Nephron (organoid): ENCODE results near the gene AURKAIP1.

Experiments used
- H3K27ac Mint-ChIP-seq, 3 experiments: 2 replicates each; pipeline ENCODE4 v1.8.0; 2020; ENCODE audit warnings: mixed read lengths in 3 of 3, mild to moderate bottlenecking in 2 of 3, moderate library complexity in 1 of 3
- H3K27me3 Mint-ChIP-seq: 2 replicates; pipeline ENCODE4 v1.8.0; 2021; ENCODE audit warnings: low read depth, mild to moderate bottlenecking, moderate library complexity, mixed read lengths
- H3K36me3 Mint-ChIP-seq: 2 replicates; pipeline ENCODE4 v1.8.0; 2020; ENCODE audit warnings: low read depth, mixed read lengths
- H3K4me1 Mint-ChIP-seq: 2 replicates; pipeline ENCODE4 v1.8.0; 2020; ENCODE audit warnings: mixed read lengths
- H3K4me3 Mint-ChIP-seq, 3 experiments: 2 replicates each; pipeline ENCODE4 v1.8.0; 2020; ENCODE audit warnings: mild to moderate bottlenecking in 3 of 3, mixed read lengths in 3 of 3, moderate library complexity in 2 of 3
- H3K9me3 Mint-ChIP-seq: 2 replicates; pipeline ENCODE4 v1.8.0; 2020; ENCODE audit warnings: mixed read lengths
- TF ChIP-seq, protein P1 (sequence below), 3 experiments: fragments of 200-600 bp; sonication (generic); IDR thresholded peaks; one replicate each; pipeline ENCODE4 v1.5.0; 2021; ENCODE audit warnings: antibody characterized with exemption in 3 of 3; ENCODE audit not compliant: unreplicated experiment in 3 of 3

The AURKAIP1 gene

DNA sequence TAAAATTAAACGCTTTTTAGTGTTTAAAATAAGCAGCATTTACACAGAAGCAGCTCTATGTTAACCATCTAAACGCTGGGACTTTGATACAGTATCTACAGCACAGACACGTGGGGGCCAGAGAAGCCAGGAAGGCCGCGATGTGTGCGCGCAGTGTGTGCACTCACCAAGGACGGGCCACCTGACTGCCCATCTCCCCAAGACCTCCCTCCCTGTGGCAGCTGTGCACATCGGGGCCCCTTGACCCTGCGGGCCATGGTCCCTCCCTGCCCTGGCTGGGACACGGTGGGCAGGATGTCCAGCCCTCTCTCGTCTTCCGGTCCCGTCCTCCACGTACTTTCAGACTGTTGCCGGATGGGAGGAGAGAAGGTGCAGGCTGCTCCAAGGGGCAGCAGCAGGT is 39.7 kb downstream of the AURKAIP1 start:
- TF ChIP-seq, protein P1, sequence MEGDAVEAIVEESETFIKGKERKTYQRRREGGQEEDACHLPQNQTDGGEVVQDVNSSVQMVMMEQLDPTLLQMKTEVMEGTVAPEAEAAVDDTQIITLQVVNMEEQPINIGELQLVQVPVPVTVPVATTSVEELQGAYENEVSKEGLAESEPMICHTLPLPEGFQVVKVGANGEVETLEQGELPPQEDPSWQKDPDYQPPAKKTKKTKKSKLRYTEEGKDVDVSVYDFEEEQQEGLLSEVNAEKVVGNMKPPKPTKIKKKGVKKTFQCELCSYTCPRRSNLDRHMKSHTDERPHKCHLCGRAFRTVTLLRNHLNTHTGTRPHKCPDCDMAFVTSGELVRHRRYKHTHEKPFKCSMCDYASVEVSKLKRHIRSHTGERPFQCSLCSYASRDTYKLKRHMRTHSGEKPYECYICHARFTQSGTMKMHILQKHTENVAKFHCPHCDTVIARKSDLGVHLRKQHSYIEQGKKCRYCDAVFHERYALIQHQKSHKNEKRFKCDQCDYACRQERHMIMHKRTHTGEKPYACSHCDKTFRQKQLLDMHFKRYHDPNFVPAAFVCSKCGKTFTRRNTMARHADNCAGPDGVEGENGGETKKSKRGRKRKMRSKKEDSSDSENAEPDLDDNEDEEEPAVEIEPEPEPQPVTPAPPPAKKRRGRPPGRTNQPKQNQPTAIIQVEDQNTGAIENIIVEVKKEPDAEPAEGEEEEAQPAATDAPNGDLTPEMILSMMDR (IDR thresholded peaks at IDR 0.05; ENCODE audit: unreplicated experiment in 3 of 3), result no peak
- H3K36me3 Mint-ChIP-seq, result no peaks in the 10 kb centered on the region
- H3K27me3 Mint-ChIP-seq, result no peaks in the 10 kb centered on the region
- H3K27ac Mint-ChIP-seq, result no peak overlapping the region
- no peak overlapping the region for H3K4me3 Mint-ChIP-seq
- H3K4me1 Mint-ChIP-seq, result no peaks in the 10 kb centered on the region
- no peaks in the 10 kb centered on the region for H3K9me3 Mint-ChIP-seq

DNA sequence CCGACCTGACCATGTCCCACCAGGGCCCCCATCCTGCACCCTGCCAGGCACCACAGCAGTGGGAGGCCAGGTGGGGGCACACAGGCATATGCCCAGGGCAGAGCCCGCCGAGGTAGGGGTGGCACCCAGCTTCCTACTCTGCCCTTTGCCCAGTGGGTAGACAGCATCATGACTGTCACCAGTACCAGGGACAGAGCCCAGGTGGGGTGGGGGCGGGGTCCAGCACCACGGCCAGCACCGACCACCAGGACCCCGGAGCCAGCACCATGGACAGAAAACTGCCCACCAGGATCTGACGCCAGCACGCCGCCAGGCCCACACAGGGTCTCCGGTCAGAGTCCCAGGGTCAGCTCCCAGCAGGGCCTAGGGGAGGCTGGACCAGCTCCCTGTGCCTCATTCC is 40.2 kb downstream of the AURKAIP1 start:
- H3K9me3 Mint-ChIP-seq, result no peaks in the 10 kb centered on the region
- H3K4me3 Mint-ChIP-seq, result no peak overlapping the region
- peaks cover 1% of the 10 kb centered on the region for H3K36me3 Mint-ChIP-seq
- peaks cover 2% of the 10 kb centered on the region for H3K4me1 Mint-ChIP-seq
- TF ChIP-seq, protein P1 (IDR thresholded peaks at IDR 0.05; ENCODE audit: unreplicated experiment in 3 of 3), result no peak
- H3K27ac Mint-ChIP-seq, result no peak overlapping the region
- H3K27me3 Mint-ChIP-seq, result no peaks in the 10 kb centered on the region

GRCh38 chr1:1333551-1334241 is 41.3 kb downstream of the AURKAIP1 start:
- Mint-ChIP-seq H3K4me3 (no peak overlapping the region), H3K9me3 (no peaks in the 10 kb centered on the region), H3K27ac (no peak overlapping the region), H3K36me3 (peaks cover 4% of the 10 kb centered on the region), H3K4me1 (peaks cover 5% of the 10 kb centered on the region), H3K27me3 (no peaks in the 10 kb centered on the region)
- TF ChIP-seq, protein P1 (IDR thresholded peaks at IDR 0.05; ENCODE audit: unreplicated experiment in 3 of 3), result no peak

DNA sequence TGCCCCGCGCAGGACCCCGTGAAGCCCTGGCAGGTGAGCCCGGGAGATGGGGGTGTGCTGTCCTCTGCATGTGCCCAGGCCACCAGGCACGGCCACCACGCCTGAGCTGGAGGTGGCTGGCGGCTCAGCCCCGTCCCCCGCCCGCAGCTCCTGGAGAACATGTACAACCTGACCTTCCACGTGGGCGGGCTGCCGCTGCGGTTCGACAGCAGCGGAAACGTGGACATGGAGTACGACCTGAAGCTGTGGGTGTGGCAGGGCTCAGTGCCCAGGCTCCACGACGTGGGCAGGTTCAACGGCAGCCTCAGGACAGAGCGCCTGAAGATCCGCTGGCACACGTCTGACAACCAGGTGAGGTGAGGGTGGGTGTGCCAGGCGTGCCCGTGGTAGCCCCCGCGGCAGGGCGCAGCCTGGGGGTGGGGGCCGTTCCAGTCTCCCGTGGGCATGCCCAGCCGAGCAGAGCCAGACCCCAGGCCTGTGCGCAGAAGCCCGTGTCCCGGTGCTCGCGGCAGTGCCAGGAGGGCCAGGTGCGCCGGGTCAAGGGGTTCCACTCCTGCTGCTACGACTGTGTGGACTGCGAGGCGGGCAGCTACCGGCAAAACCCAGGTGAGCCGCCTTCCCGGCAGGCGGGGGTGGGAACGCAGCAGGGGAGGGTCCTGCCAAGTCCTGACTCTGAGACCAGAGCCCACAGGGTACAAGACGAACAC is 42.1 kb downstream of the AURKAIP1 start:
- H3K4me3 Mint-ChIP-seq, result no peak overlapping the region
- H3K36me3 Mint-ChIP-seq, result peaks cover 4% of the 10 kb centered on the region
- no peaks in the 10 kb centered on the region for H3K27me3 Mint-ChIP-seq
- TF ChIP-seq, protein P1 (IDR thresholded peaks at IDR 0.05; ENCODE audit: unreplicated experiment in 3 of 3), result no peak
- peaks cover 5% of the 10 kb centered on the region for H3K4me1 Mint-ChIP-seq
- no peak overlapping the region for H3K27ac Mint-ChIP-seq
- H3K9me3 Mint-ChIP-seq, result no peaks in the 10 kb centered on the region

DNA sequence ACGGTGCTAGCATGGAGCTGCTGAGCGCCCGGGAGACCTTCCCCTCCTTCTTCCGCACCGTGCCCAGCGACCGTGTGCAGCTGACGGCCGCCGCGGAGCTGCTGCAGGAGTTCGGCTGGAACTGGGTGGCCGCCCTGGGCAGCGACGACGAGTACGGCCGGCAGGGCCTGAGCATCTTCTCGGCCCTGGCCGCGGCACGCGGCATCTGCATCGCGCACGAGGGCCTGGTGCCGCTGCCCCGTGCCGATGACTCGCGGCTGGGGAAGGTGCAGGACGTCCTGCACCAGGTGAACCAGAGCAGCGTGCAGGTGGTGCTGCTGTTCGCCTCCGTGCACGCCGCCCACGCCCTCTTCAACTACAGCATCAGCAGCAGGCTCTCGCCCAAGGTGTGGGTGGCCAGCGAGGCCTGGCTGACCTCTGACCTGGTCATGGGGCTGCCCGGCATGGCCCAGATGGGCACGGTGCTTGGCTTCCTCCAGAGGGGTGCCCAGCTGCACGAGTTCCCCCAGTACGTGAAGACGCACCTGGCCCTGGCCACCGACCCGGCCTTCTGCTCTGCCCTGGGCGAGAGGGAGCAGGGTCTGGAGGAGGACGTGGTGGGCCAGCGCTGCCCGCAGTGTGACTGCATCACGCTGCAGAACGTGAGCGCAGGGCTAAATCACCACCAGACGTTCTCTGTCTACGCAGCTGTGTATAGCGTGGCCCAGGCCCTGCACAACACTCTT is 42.8 kb downstream of the AURKAIP1 start:
- Mint-ChIP-seq H3K27me3 (no peaks in the 10 kb centered on the region), H3K4me1 (peaks cover 5% of the 10 kb centered on the region), H3K4me3 (no peak overlapping the region), H3K27ac (no peak overlapping the region), H3K36me3 (peaks cover 4% of the 10 kb centered on the region), H3K9me3 (no peaks in the 10 kb centered on the region)
- TF ChIP-seq, protein P1 (IDR thresholded peaks at IDR 0.05; ENCODE audit: unreplicated experiment in 3 of 3), result no peak
